SK-N-SH (cell line): ENCODE results near the gene NCAPD3. TPM values are rescaled to one million over a fixed set of nuclear protein-coding genes. Genes with fewer than 3 reads are reported as not detected.

Experiments
- CTCF ChIA-PET: fragments of 300-600, 350-600 bp; formaldehyde crosslinking; extraction: SDS; loops from one replicate; lab custom pipeline; 2021; lab: Yijun Ruan, JAX
- POLR2A ChIA-PET: fragments of 350-600 bp; sonication (Branson Sonifier 250); formaldehyde crosslinking; extraction: SDS; loops from one replicate; lab custom pipeline; 2020; ENCODE audit warnings: antibody characterized with exemption, inconsistent platforms; lab: Yijun Ruan, JAX
- DNase-seq: peaks from one replicate; pipeline ENCODE4 v3.0.0; 2012
- H2AFZ ChIP-seq: fragments of 200-600 bp; sonication (generic); 2 replicates; pipeline ENCODE4 v1.8.1; 2016; ENCODE audit warnings: antibody characterized with exemption, mild to moderate bottlenecking, low read depth
- H3F3A ChIP-seq: fragments of 200-600 bp; sonication (generic); replicated peaks from 2 replicates; pipeline ENCODE3; 2016; ENCODE audit warnings: antibody characterized with exemption, mild to moderate bottlenecking; ENCODE audit not compliant: insufficient read depth
- H3K27ac ChIP-seq, 2 experiments: fragments of 200-500 bp in 1 of 2; fragments of 200-600 bp in 1 of 2; sonication (Bioruptor generic) in 1 of 2; sonication (generic), shearing (Covaris generic) in 1 of 2; 2 replicates each; pipeline versions ENCODE4 v1.5.1 to v1.6.1; 2014 to 2016; ENCODE audit warnings: low read depth in 2 of 2, inconsistent platforms in 1 of 2, low read length in 1 of 2, mild to moderate bottlenecking in 1 of 2, mixed read lengths in 1 of 2
- H3K27me3 ChIP-seq: fragments of 200-600 bp; sonication (generic), shearing (Covaris generic); 2 replicates; pipeline ENCODE4 v1.6.1; 2016; ENCODE audit warnings: mixed run types; ENCODE audit not compliant: insufficient read depth
- H3K36me3 ChIP-seq, 2 experiments: fragments of 200-500 bp in 1 of 2; fragments of 200-600 bp in 1 of 2; sonication (Bioruptor generic) in 1 of 2; sonication (generic) in 1 of 2; replicated peaks in 1 of 2; 2 replicates each; pipeline versions ENCODE3 to v1.5.1; 2014 to 2016; ENCODE audit warnings: low read length in 1 of 2, mild to moderate bottlenecking in 1 of 2; ENCODE audit not compliant: insufficient read depth in 2 of 2, control insufficient read depth in 1 of 2
- H3K4me1 ChIP-seq, 2 experiments: fragments of 200-500 bp in 1 of 2; fragments of 200-600 bp in 1 of 2; sonication (Bioruptor generic) in 1 of 2; sonication (generic), shearing (Covaris generic) in 1 of 2; 2 replicates each; pipeline versions ENCODE4 v1.5.1 to v1.6.1; 2014 to 2016; ENCODE audit warnings: low read depth in 1 of 2, low read length in 1 of 2, mixed run types in 1 of 2; ENCODE audit not compliant: insufficient read depth in 2 of 2, control insufficient read depth in 1 of 2
- H3K4me2 ChIP-seq: fragments of 200-600 bp; sonication (generic), shearing (Covaris generic); 2 replicates; pipeline ENCODE4 v1.6.1; 2017; ENCODE audit warnings: mixed run types
- H3K4me3 ChIP-seq, 2 experiments: fragments of 200-500 bp in 1 of 2; fragments of 200-600 bp in 1 of 2; sonication (Bioruptor generic) in 1 of 2; sonication (generic), shearing (Covaris generic) in 1 of 2; 2 replicates each; pipeline versions ENCODE4 v1.5.1 to v1.8.1; 2014 to 2016; ENCODE audit warnings: low read depth in 2 of 2, inconsistent platforms in 1 of 2, low read length in 1 of 2, mild to moderate bottlenecking in 1 of 2, mixed read lengths in 1 of 2, moderate library complexity in 1 of 2
- H3K79me2 ChIP-seq: fragments of 200-600 bp; sonication (generic); 2 replicates; pipeline ENCODE4 v1.8.1; 2017; ENCODE audit warnings: mild to moderate bottlenecking; ENCODE audit not compliant: insufficient read depth
- H3K9ac ChIP-seq: fragments of 200-600 bp; sonication (generic); 2 replicates; pipeline ENCODE4 v1.6.1; 2017; ENCODE audit warnings: mixed run types
- H3K9me2 ChIP-seq: fragments of 200-600 bp; sonication (generic); 2 replicates; pipeline ENCODE4 v1.6.1; 2017; ENCODE audit warnings: mixed run types
- H3K9me3 ChIP-seq: fragments of 200-600 bp; sonication (generic); 2 replicates; pipeline ENCODE4 v1.6.1; 2017; ENCODE audit warnings: mixed run types, mild to moderate bottlenecking, moderate library complexity
- H4K20me1 ChIP-seq: fragments of 200-600 bp; sonication (generic); 2 replicates; pipeline ENCODE4 v1.6.1; 2017; ENCODE audit warnings: mild to moderate bottlenecking, mixed run types; ENCODE audit not compliant: insufficient read depth
- CTCF ChIP-seq: fragments of 200-600 bp; sonication (generic); IDR thresholded peaks from 2 replicates; pipeline ENCODE4 v1.6.1; 2017; ENCODE audit warnings: antibody characterized with exemption, mild to moderate bottlenecking, moderate library complexity
- EZH2phosphoT487 ChIP-seq: fragments of 200-600 bp; sonication (generic); IDR thresholded peaks from 2 replicates; pipeline ENCODE4 v1.6.1; 2017; ENCODE audit warnings: low read depth, mixed run types, mild to moderate bottlenecking, antibody characterized with exemption, moderate library complexity, borderline replicate concordance
- IRF3 ChIP-seq: fragments of 150-350 bp; IDR thresholded peaks from 2 replicates; pipeline ENCODE4 v1.6.1; 2016; ENCODE audit warnings: mild to moderate bottlenecking, low read depth, low read length
- MEF2A ChIP-seq: IDR thresholded peaks from 2 replicates; pipeline ENCODE4 v1.4.0; 2012; ENCODE audit warnings: low read depth, borderline replicate concordance
- NFIC ChIP-seq: IDR thresholded peaks from 2 replicates; pipeline ENCODE4 v1.4.0; 2012; ENCODE audit warnings: borderline replicate concordance
- NRF1 ChIP-seq: IDR thresholded peaks from 2 replicates; pipeline ENCODE4 v1.6.1; 2012; ENCODE audit warnings: low read depth, mild to moderate bottlenecking, low read length
- PBX3 ChIP-seq: IDR thresholded peaks from 2 replicates; pipeline ENCODE4; 2012
- SMC3 ChIP-seq: IDR thresholded peaks from 2 replicates; pipeline ENCODE4 v1.6.1; 2012; ENCODE audit warnings: low read depth, low read length, improper control_type of control experiment
- TCF12 ChIP-seq: IDR thresholded peaks from 2 replicates; pipeline ENCODE4 v1.4.0; 2012
- TEAD4 ChIP-seq: IDR thresholded peaks from 2 replicates; pipeline ENCODE4 v1.4.0; 2012; ENCODE audit warnings: mild to moderate bottlenecking, borderline replicate concordance; ENCODE audit not compliant: insufficient read depth
- USF2 ChIP-seq: fragments of 150-350 bp; IDR thresholded peaks from 2 replicates; pipeline ENCODE4 v1.6.1; 2017; ENCODE audit warnings: antibody characterized with exemption, low read length, low read depth, borderline replicate concordance
- YY1 ChIP-seq: IDR thresholded peaks from 2 replicates; pipeline ENCODE4 v1.4.0; 2012; ENCODE audit warnings: low read depth, mild to moderate bottlenecking
- ZBTB33 ChIP-seq: IDR thresholded peaks from 2 replicates; pipeline ENCODE4 v1.4.0; 2012; ENCODE audit warnings: low read depth, borderline replicate concordance
- WGBS: methylation state at CpG from one replicate; pipeline ENCODE4 v1.1.6; 2017; ENCODE audit warnings: low lambda C conversion rate; 5-methylcytosine and 5-hydroxymethylcytosine counted together
- polyA plus RNA-seq, 3 experiments: library from polyadenylated mRNA; depleted of rRNA; stranded (reverse); fragments of >200 nt; gene quantifications; 2 replicates each; pipeline ENCODE4 v1.2.3, GENCODE V29; 2012

NCAPD3 gene
- polyA plus RNA-seq, 1 of the 3 experiments (the other 2 are of a cell fraction) = 19.5 TPM

- peak; percentile 75 for TF ChIP-seq PBX3
- no peak for TF ChIP-seq SMC3
- no peak for TF ChIP-seq TEAD4
- TF ChIP-seq TCF12 = peak; percentile 49
- no peak for TF ChIP-seq ZBTB33
- no peak for TF ChIP-seq NFIC
- TF ChIP-seq IRF3 = no peak
- TF ChIP-seq CTCF = no peak
Observed at GRCh38 chr11:134126217-134126822, 97.4 kb downstream of the NCAPD3 start (continued).

GRCh38 chr11:134125507-134125906, 98.3 kb downstream of the NCAPD3 start:
- H3K27ac ChIP-seq = peak overlapping the region; percentile 28 to 70
- H3K4me3 ChIP-seq = peak overlapping the region in 1 of 2 experiments; percentile 61; a peak in 1 of 4 replicates
- H2AFZ ChIP-seq = peak overlapping the region; percentile 58
- no peaks in the 10 kb centered on the region for H3K9me2 ChIP-seq
- peaks cover 35% of the 10 kb centered on the region; the same call in 1 of the 2 replicates for H3K79me2 ChIP-seq
- DNase-seq = no peak
- ChIA-PET CTCF (interaction anchor here (1.0 to 3.8 kb wide), 6 partner anchors 11 to 74 kb away, joined by 3 to 25 read pairs (median 4); no protein-coding TSS in a partner anchor), POLR2A (interaction anchor here (0.6 kb wide), 1 partner anchor 139 kb away, joined by 3 read pairs; no protein-coding TSS in a partner anchor)
- peaks cover 21 to 39% of the 10 kb centered on the region in 2 experiments for H3K4me1 ChIP-seq
- no peaks in the 10 kb centered on the region for H3K27me3 ChIP-seq
- H3K4me2 ChIP-seq = peak overlapping the region; percentile 88
- no peaks in the 10 kb centered on the region for H3K9me3 ChIP-seq
- WGBS = 74% methylated on average over 9 of the region's 9 CpGs
- H4K20me1 ChIP-seq = no peaks in the 10 kb centered on the region
- no peaks in the 10 kb centered on the region for H3K36me3 ChIP-seq
- peak overlapping the region; percentile 55; the same call in 1 of the 2 replicates for H3K9ac ChIP-seq
- TF ChIP-seq NFIC = no peak
- no peak for TF ChIP-seq EZH2phosphoT487
- TF ChIP-seq MEF2A = no peak
- TF ChIP-seq NRF1 = no peak
- TF ChIP-seq USF2 = no peak
- TF ChIP-seq YY1 = no peak
- peaks cover 32% of the 10 kb centered on the region for H3F3A ChIP-seq
